ENCODE data around the gene BMX. TPM values are rescaled to one million over a fixed set of nuclear protein-coding genes. Genes with fewer than 3 reads are reported as not detected.

The BMX gene
- total RNA-seq, 1 donor from 2014 or later, result 8.7 TPM

GRCh38 chrX:15567886-15568616 is 67.4 kb downstream of the BMX start:
- DNase-seq (ENCODE audit: low spot score), result peak; percentile 21

- peak; percentile 87 for DNase-seq (ENCODE audit: low spot score)
Observed at GRCh38 chrX:15570145-15570544, 69.5 kb downstream of the BMX start.

GRCh38 chrX:15574017-15574416 is 73.4 kb downstream of the BMX start:
- no peak for DNase-seq (ENCODE audit: low spot score)

GRCh38 chrX:15576019-15576418 is 75.4 kb downstream of the BMX start:
- DNase-seq (ENCODE audit: low spot score), result no peak

GRCh38 chrX:15579778-15580747 is 79.5 kb downstream of the BMX start:
- peak; percentile 93 for DNase-seq (ENCODE audit: low spot score)

- no peak for DNase-seq (ENCODE audit: low spot score)
Observed at GRCh38 chrX:15594371-15594770, 93.8 kb downstream of the BMX start.

GRCh38 chrX:15598026-15598425 is 97.4 kb downstream of the BMX start:
- no peak for DNase-seq (ENCODE audit: low spot score)

- no peak for DNase-seq (ENCODE audit: low spot score)
Observed at GRCh38 chrX:15599461-15599860, 98.9 kb downstream of the BMX start.

- DNase-seq (ENCODE audit: low spot score), result no peak
Observed at GRCh38 chrX:15600049-15600448, 99.4 kb downstream of the BMX start.

- DNase-seq (ENCODE audit: low spot score), result no peak
Observed at GRCh38 chrX:15600745-15601144, 100.1 kb downstream of the BMX start, which contains the start of gene ACE2. TSS of gene ACE2 (minus strand) at chrX:15600960. CDS start at chrX:15600911, 49 bp downstream.

GRCh38 chrX:15601932-15602331 is 101.3 kb downstream of the BMX start:
- no peak for DNase-seq (ENCODE audit: low spot score)

- no peak for DNase-seq (ENCODE audit: low spot score)
Observed at GRCh38 chrX:15602761-15603160, 102.2 kb downstream of the BMX start.

GRCh38 chrX:15605226-15605625 is 104.6 kb downstream of the BMX start:
- no peak for DNase-seq (ENCODE audit: low spot score)

Other genes with a start within 250 kb of the BMX start
- gene ASB9, start 230.7 kb upstream of the BMX start, total RNA-seq (ENCODE audit: insufficient read depth, low replicate concordance), result not detected
- gene ASB11, start 185.2 kb upstream of the BMX start, total RNA-seq (ENCODE audit: insufficient read depth, low replicate concordance), result not detected
- gene PIGA, start 165.3 kb upstream of the BMX start, total RNA-seq (ENCODE audit: insufficient read depth, low replicate concordance), result 26.5 TPM
- 0.72 TPM for gene VEGFD, start 116.4 kb upstream of the BMX start, total RNA-seq (ENCODE audit: insufficient read depth, low replicate concordance)
- 1.7 TPM for gene PIR, start 7.5 kb upstream of the BMX start, total RNA-seq (ENCODE audit: insufficient read depth, low replicate concordance)
- gene ACE2, start 100.2 kb downstream of the BMX start, total RNA-seq (ENCODE audit: insufficient read depth, low replicate concordance), result 0.24 TPM
- gene CLTRN, start 164.0 kb downstream of the BMX start, total RNA-seq (ENCODE audit: insufficient read depth, low replicate concordance), result 2.4 TPM
- gene CA5B, start 237.5 kb downstream of the BMX start, total RNA-seq (ENCODE audit: insufficient read depth, low replicate concordance), result 6.3 TPM